ENCODE data around the gene PGAP2.

GRCh38 chr11:3810951-3811350 is 2.6 kb downstream of the PGAP2 start:
- TF ChIP-seq CTCF (IDR thresholded peaks at IDR 0.05): no peak
- no peak for TF ChIP-seq HES2 (IDR thresholded peaks at IDR 0.05)
- no peak for TF ChIP-seq HOXB5 (CRISPR knock-in tag; IDR thresholded peaks at IDR 0.05)
- TF ChIP-seq MYC (IDR thresholded peaks at IDR 0.05; ENCODE audit: borderline replicate concordance, low read length): no peak
- TF ChIP-seq POLR2A (IDR thresholded peaks at IDR 0.05; ENCODE audit: low read length): no peak
- no peak for TF ChIP-seq CEBPB (IDR thresholded peaks at IDR 0.05)

All from A549 (cell line).